Upper lobe of right lung (tissue), 1 donor: ENCODE results near the gene CDS1. TPM values are rescaled to one million over a fixed set of nuclear protein-coding genes. Genes with fewer than 3 reads are reported as not detected.
A peak's percentile ranks its signal among the peaks of the same experiment; 100 is the strongest.
"Not testable (repeated sequence)": the region's sequence is repeated elsewhere in the genome, so short reads cannot be mapped to it uniquely, and the experiment has no call there.

Experiments
- ATAC-seq: fragments of 200-7000 bp; cut with Tn5 transposase; one replicate; pipeline ENCODE4 v1.9.1; 2020; ENCODE audit warnings: mild to moderate bottlenecking, moderate library complexity
- DNase-seq: peaks from one replicate; pipeline ENCODE4 v3.0.0-alpha.2; 2020
- H3K27ac ChIP-seq: fragments of 200-600 bp; one replicate; pipeline ENCODE4 v1.8.0; 2022
- H3K27me3 ChIP-seq: fragments of 200-600 bp; one replicate; pipeline ENCODE4 v1.8.0; 2022; ENCODE audit warnings: mild to moderate bottlenecking
- H3K36me3 ChIP-seq: fragments of 200-600 bp; one replicate; pipeline ENCODE4 v1.8.0; 2022
- H3K4me1 ChIP-seq: fragments of 200-600 bp; one replicate; pipeline ENCODE4 v1.8.0; 2022
- H3K4me3 ChIP-seq: fragments of 200-600 bp; one replicate; pipeline ENCODE4 v1.8.0; 2022; ENCODE audit warnings: mild to moderate bottlenecking
- H3K9me3 ChIP-seq: fragments of 200-600 bp; one replicate; pipeline ENCODE4 v1.8.0; 2022
- CTCF ChIP-seq: fragments of 200-600 bp; IDR thresholded peaks from one replicate; pipeline ENCODE4 v1.8.0; 2022; ENCODE audit warnings: antibody characterized with exemption
- intact Hi-C: fragments of 100-400 bp; cut with DNase I; formaldehyde crosslinking; loops from one replicate; pipeline ENCODE4 v1.11.0; 2022
- total RNA-seq: library from RNA; stranded (reverse); fragmentation: NEBNext Ultra II Directional; extraction: Animal tissue kit (Norgen Biotek cat#: 25700); gene quantifications from one replicate; pipeline ENCODE4 v1.2.1, GENCODE V29; 2021
- donor health status: DM: no; HTN: yes; CAD: no; lungs with severe emphysema.

CDS1 gene
- total RNA-seq, 1 donor from 2014 or later = 25.1 TPM

- H3K27me3 ChIP-seq = no peaks in the 10 kb centered on the region
- intact Hi-C loops = no loop called here
Observed at GRCh38 chr4:84661191-84661939, 78.4 kb downstream of the CDS1 start.

GRCh38 chr4:84664767-84665166 lies 81.8 kb downstream of the CDS1 start:
- H3K27me3 ChIP-seq, H3K9me3 ChIP-seq, intact Hi-C loops, ATAC-seq, H3K36me3 ChIP-seq, H3K4me1 ChIP-seq, DNase-seq, H3K27ac ChIP-seq, H3K4me3 ChIP-seq: not testable (repeated sequence)

More at GRCh38 chr4:84661191-84661939, 78.4 kb downstream of the CDS1 start:
- no peaks in the 10 kb centered on the region for H3K9me3 ChIP-seq
- no peaks in the 10 kb centered on the region for H3K36me3 ChIP-seq
- H3K27ac ChIP-seq = no peak overlapping the region
- no peaks in the 10 kb centered on the region for H3K4me1 ChIP-seq
- DNase-seq (no peak), ATAC-seq (no peak)
- no peak overlapping the region for H3K4me3 ChIP-seq
- TF ChIP-seq CTCF = no peak

GRCh38 chr4:84666439-84666838 lies 83.5 kb downstream of the CDS1 start:
- Histone ChIP-seq H3K36me3 (peaks cover 23% of the 10 kb centered on the region), H3K4me1 (no peaks in the 10 kb centered on the region), H3K27me3 (no peaks in the 10 kb centered on the region), H3K9me3 (no peaks in the 10 kb centered on the region), H3K4me3 (no peak overlapping the region), H3K27ac (no peak overlapping the region)
- intact Hi-C loops = no loop called here
- DNase-seq = no peak
- no peak for TF ChIP-seq CTCF
- peak; percentile 61 for ATAC-seq

GRCh38 chr4:84669201-84669600 lies 86.3 kb downstream of the CDS1 start:
- Histone ChIP-seq H3K27me3 (no peaks in the 10 kb centered on the region), H3K9me3 (no peaks in the 10 kb centered on the region), H3K4me3 (no peak overlapping the region), H3K27ac (no peak overlapping the region), H3K36me3 (peaks cover 39% of the 10 kb centered on the region), H3K4me1 (no peaks in the 10 kb centered on the region)
- no peak for TF ChIP-seq CTCF
- DNase-seq = no peak
- intact Hi-C loops = no loop called here
- no peak for ATAC-seq

- DNase-seq = no peak
- H3K36me3 ChIP-seq = peaks cover 64% of the 10 kb centered on the region
- intact Hi-C loops = no loop called here
Observed at GRCh38 chr4:84672177-84672576, 89.2 kb downstream of the CDS1 start.

More at GRCh38 chr4:84672177-84672576, 89.2 kb downstream of the CDS1 start:
- Histone ChIP-seq H3K9me3 (no peaks in the 10 kb centered on the region), H3K4me3 (no peak overlapping the region), H3K27ac (no peak overlapping the region), H3K4me1 (no peaks in the 10 kb centered on the region), H3K27me3 (no peaks in the 10 kb centered on the region)
- TF ChIP-seq CTCF = no peak
- ATAC-seq = no peak
